BE2C (cell line): ENCODE results near the gene FICD.

Experiments
- DNase-seq: peaks from one replicate; pipeline ENCODE4 v3.0.0-alpha.2; 2020
- H3K27me3 ChIP-seq: fragments of 250-450 bp; sonication (Bioruptor Pico); 2 replicates; pipeline ENCODE4 v1.5.1; 2020; ENCODE audit warnings: mild to moderate bottlenecking
- H3K36me3 ChIP-seq: fragments of 250-450 bp; sonication (Bioruptor Pico); 2 replicates; pipeline ENCODE4 v1.5.1; 2020; ENCODE audit warnings: mild to moderate bottlenecking
- H3K4me1 ChIP-seq: fragments of 250-450 bp; sonication (Bioruptor Pico); 2 replicates; pipeline ENCODE4 v1.5.1; 2020
- H3K4me3 ChIP-seq: 2 replicates; pipeline ENCODE4 v1.5.1; 2011; ENCODE audit warnings: low read depth, low read length
- H3K9me3 ChIP-seq: fragments of 250-450 bp; sonication (Bioruptor Pico); 2 replicates; pipeline ENCODE4 v1.5.1; 2020
- CTCF ChIP-seq: IDR thresholded peaks from 2 replicates; pipeline ENCODE4 v1.5.1; 2012; ENCODE audit warnings: mild to moderate bottlenecking, low read depth, low read length

The FICD gene

GRCh38 chr12:108565976-108566375, 50.9 kb downstream of the FICD start:
- peak; percentile 97 for DNase-seq
- no peaks in the 10 kb centered on the region for H3K9me3 ChIP-seq
- peaks cover 41% of the 10 kb centered on the region for H3K4me1 ChIP-seq
- H3K36me3 ChIP-seq, result peaks cover 48% of the 10 kb centered on the region
- peak overlapping the region; percentile 7; the same call in 1 of the 2 replicates for H3K4me3 ChIP-seq
- TF ChIP-seq CTCF, result no peak
- H3K27me3 ChIP-seq, result no peaks in the 10 kb centered on the region

GRCh38 chr12:108566452-108566851, 51.4 kb downstream of the FICD start:
- Histone ChIP-seq H3K4me1 (peaks cover 41% of the 10 kb centered on the region), H3K27me3 (no peaks in the 10 kb centered on the region), H3K36me3 (peaks cover 48% of the 10 kb centered on the region), H3K9me3 (no peaks in the 10 kb centered on the region), H3K4me3 (no peak overlapping the region; the same call in 1 of the 2 replicates)
- TF ChIP-seq CTCF, result no peak
- DNase-seq, result no peak

- H3K4me3 ChIP-seq, result no peak overlapping the region
- H3K27me3 ChIP-seq, result no peaks in the 10 kb centered on the region
- no peak for TF ChIP-seq CTCF
- H3K4me1 ChIP-seq, result peaks cover 41% of the 10 kb centered on the region
- H3K36me3 ChIP-seq, result peaks cover 47% of the 10 kb centered on the region
- DNase-seq, result no peak
- no peaks in the 10 kb centered on the region for H3K9me3 ChIP-seq
These were observed 52.6 kb downstream of the FICD start for GRCh38 chr12:108567406-108568337.

- no peaks in the 10 kb centered on the region for H3K9me3 ChIP-seq
- H3K27me3 ChIP-seq, result no peaks in the 10 kb centered on the region
- H3K4me3 ChIP-seq, result no peak overlapping the region
- peaks cover 41% of the 10 kb centered on the region for H3K4me1 ChIP-seq
- no peak for TF ChIP-seq CTCF
- H3K36me3 ChIP-seq, result peaks cover 44% of the 10 kb centered on the region
- no peak for DNase-seq
These were observed 53.5 kb downstream of the FICD start for GRCh38 chr12:108568338-108569154.
